ENCODE measurements around the gene NPPA.
"Not testable (repeated sequence)": the region's sequence is repeated elsewhere in the genome, so short reads cannot be mapped to it uniquely, and the experiment has no call there.

DNA sequence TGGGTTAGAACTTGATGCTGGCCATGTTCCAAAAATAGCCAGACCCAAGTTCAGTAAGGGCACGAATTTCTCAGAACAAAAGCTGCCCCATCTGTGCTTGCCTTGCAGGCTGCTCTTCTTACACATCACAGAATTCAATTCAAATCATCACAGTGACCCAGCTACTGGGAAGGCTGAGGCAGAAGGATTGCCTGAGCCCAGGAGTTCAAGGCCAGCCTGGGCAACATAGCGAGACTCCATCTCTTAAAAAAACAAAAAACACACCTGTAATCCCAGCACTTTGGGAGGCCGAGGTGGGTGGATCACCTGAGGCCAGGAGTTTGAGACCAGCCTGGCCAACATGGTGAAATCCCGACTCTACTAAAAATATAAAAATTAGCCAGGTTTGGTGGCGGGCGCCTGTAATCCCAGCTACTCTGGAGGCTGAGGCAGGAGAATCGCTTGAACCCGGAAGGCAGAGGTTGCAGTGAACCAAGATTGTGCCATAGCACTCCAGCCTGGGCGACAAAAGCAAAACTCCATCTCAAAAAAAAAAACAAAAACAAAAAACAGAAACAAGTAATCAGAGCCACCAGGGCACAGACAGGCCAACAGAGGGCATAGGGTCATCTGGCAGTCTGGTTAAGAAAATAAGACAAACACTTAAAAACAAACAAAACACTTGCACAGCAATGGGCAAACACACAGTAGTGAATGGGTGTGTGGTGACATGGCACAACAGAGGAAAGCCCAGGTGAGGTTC lies 43.5 kb downstream of the NPPA start:
- TF ChIP-seq, protein P1, sequence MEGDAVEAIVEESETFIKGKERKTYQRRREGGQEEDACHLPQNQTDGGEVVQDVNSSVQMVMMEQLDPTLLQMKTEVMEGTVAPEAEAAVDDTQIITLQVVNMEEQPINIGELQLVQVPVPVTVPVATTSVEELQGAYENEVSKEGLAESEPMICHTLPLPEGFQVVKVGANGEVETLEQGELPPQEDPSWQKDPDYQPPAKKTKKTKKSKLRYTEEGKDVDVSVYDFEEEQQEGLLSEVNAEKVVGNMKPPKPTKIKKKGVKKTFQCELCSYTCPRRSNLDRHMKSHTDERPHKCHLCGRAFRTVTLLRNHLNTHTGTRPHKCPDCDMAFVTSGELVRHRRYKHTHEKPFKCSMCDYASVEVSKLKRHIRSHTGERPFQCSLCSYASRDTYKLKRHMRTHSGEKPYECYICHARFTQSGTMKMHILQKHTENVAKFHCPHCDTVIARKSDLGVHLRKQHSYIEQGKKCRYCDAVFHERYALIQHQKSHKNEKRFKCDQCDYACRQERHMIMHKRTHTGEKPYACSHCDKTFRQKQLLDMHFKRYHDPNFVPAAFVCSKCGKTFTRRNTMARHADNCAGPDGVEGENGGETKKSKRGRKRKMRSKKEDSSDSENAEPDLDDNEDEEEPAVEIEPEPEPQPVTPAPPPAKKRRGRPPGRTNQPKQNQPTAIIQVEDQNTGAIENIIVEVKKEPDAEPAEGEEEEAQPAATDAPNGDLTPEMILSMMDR (IDR thresholded peaks at IDR 0.05; ENCODE audit: low read length) = not testable (repeated sequence)
- not testable (repeated sequence) for TF ChIP-seq EZH2 (IDR thresholded peaks at IDR 0.05; ENCODE audit: borderline replicate concordance, low read length)

Measured in OCI-LY1 (cell line).